H1 (cell line): ENCODE data around the gene BSG. TPM values are rescaled to one million over a fixed set of nuclear protein-coding genes. Genes with fewer than 3 reads are reported as not detected.

ENCODE experiments used
- CTCF ChIA-PET: fragments of 300-600 bp; sonication (Branson Sonifier 250); formaldehyde crosslinking; loops from one replicate; lab custom pipeline; 2021; ENCODE audit not compliant: partially characterized antibody; lab: Charles Lee
- POLR2A ChIA-PET: fragments of 300-600 bp; sonication (Branson Sonifier 250); formaldehyde crosslinking; loops from one replicate; lab custom pipeline; 2021; ENCODE audit warnings: inconsistent platforms; ENCODE audit not compliant: partially characterized antibody; lab: Charles Lee
- DNase-seq, 2 experiments: peaks; one replicate each; pipeline versions ENCODE4 v3.0.0 to v3.0.0-alpha.2; 2010 to 2022; ENCODE audit warnings: low spot score in 2 of 2, low read depth in 1 of 2, mixed read lengths in 1 of 2
- FAIRE-seq: peaks from 2 replicates; lab custom pipeline; 2011; peaks lifted over from hg19 to GRCh38; lab: Jason Lieb, UNC
- H2AFZ ChIP-seq: 2 replicates; pipeline ENCODE4 v1.8.1; 2012; ENCODE audit warnings: low read length, inconsistent platforms
- H2AK5ac ChIP-seq: 2 replicates; pipeline ENCODE4 v1.6.1; 2013; ENCODE audit warnings: low read depth, low read length
- H2BK120ac ChIP-seq: replicated peaks from 2 replicates; pipeline ENCODE3; 2013; ENCODE audit warnings: low read depth, low read length, inconsistent platforms
- H2BK12ac ChIP-seq: 2 replicates; pipeline ENCODE4 v1.6.1; 2013; ENCODE audit warnings: low read depth, low read length
- H2BK15ac ChIP-seq: 2 replicates; pipeline ENCODE4 v1.6.1; 2013; ENCODE audit warnings: low read length
- H2BK20ac ChIP-seq: 2 replicates; pipeline ENCODE4 v1.6.1; 2013; ENCODE audit warnings: low read length
- H2BK5ac ChIP-seq: 2 replicates; pipeline ENCODE4 v1.6.1; 2013; ENCODE audit warnings: low read depth, low read length
- H3K14ac ChIP-seq: 2 replicates; pipeline ENCODE4 v1.6.1; 2013; ENCODE audit warnings: inconsistent platforms; ENCODE audit not compliant: insufficient read length
- H3K18ac ChIP-seq: 2 replicates; pipeline ENCODE4 v1.6.1; 2013; ENCODE audit warnings: low read length; ENCODE audit errors: extremely low read depth
- H3K23ac ChIP-seq: 2 replicates; pipeline ENCODE4 v1.6.1; 2013; ENCODE audit warnings: inconsistent platforms; ENCODE audit not compliant: insufficient read length
- H3K23me2 ChIP-seq: 2 replicates; pipeline ENCODE4 v1.6.1; 2013; ENCODE audit warnings: low read depth, low read length
- H3K27ac ChIP-seq: 2 replicates; pipeline ENCODE4 v1.6.1; 2011; ENCODE audit warnings: low read depth, low read length, inconsistent platforms
- H3K27me3 ChIP-seq, 4 experiments: replicated peaks in 1 of 4; 1 replicate in 1 of 4; 2 replicates in 3 of 4; pipeline versions ENCODE4 v1.6.1 to v1.8.1; 2011 to 2013; ENCODE audit warnings: low read length in 3 of 4, mild to moderate bottlenecking in 3 of 4, inconsistent platforms in 2 of 4, mixed read lengths in 2 of 4, moderate library complexity in 1 of 4; ENCODE audit not compliant: control insufficient read depth in 3 of 4, insufficient read depth in 3 of 4; ENCODE audit errors: extremely low read depth in 1 of 4
- H3K36me3 ChIP-seq, 4 experiments: 2 replicates each; pipeline versions ENCODE4 v1.6.1 to v1.8.1; 2011 to 2013; ENCODE audit warnings: mild to moderate bottlenecking in 4 of 4, low read length in 3 of 4, moderate library complexity in 2 of 4, control low read depth in 1 of 4, inconsistent platforms in 1 of 4; ENCODE audit not compliant: insufficient read depth in 4 of 4, control insufficient read depth in 2 of 4
- H3K4ac ChIP-seq: replicated peaks from 2 replicates; pipeline ENCODE3; 2013; ENCODE audit warnings: low read length, low read depth, mixed read lengths, inconsistent platforms; ENCODE audit not compliant: insufficient read length
- H3K4me1 ChIP-seq, 4 experiments: replicated peaks in 1 of 4; 1 replicate in 1 of 4; 2 replicates in 3 of 4; pipeline versions ENCODE4 v1.6.1 to v1.8.1; 2011 to 2013; ENCODE audit warnings: low read length in 3 of 4, inconsistent platforms in 2 of 4, mixed read lengths in 1 of 4; ENCODE audit not compliant: insufficient read depth in 4 of 4, control insufficient read depth in 3 of 4
- H3K4me2 ChIP-seq, 2 experiments: 2 replicates each; pipeline versions ENCODE4 v1.6.1 to v1.8.1; 2011 to 2013; ENCODE audit warnings: low read depth in 2 of 2, low read length in 2 of 2, control low read depth in 1 of 2, inconsistent platforms in 1 of 2, mild to moderate bottlenecking in 1 of 2; ENCODE audit not compliant: insufficient read depth in 1 of 2
- H3K4me3 ChIP-seq, 4 experiments: fragments of 200-600, 300-600 bp in 1 of 4; sonication (generic), shearing (Covaris generic), sonication (Bioruptor Twin) in 1 of 4; 2 replicates each; pipeline versions ENCODE4 v1.5.1 to v1.8.1; 2011 to 2016; ENCODE audit warnings: low read length in 4 of 4, low read depth in 3 of 4, control low read depth in 2 of 4, inconsistent platforms in 2 of 4, mild to moderate bottlenecking in 2 of 4, mixed read lengths in 1 of 4, moderate library complexity in 1 of 4; ENCODE audit not compliant: insufficient read depth in 2 of 4; ENCODE audit errors: extremely low read depth in 1 of 4
- H3K56ac ChIP-seq: replicated peaks from 2 replicates; pipeline ENCODE3; 2013; ENCODE audit warnings: low read depth, mild to moderate bottlenecking, mixed read lengths, low read length, inconsistent platforms; ENCODE audit not compliant: insufficient read length
- H3K79me1 ChIP-seq: 2 replicates; pipeline ENCODE4 v1.6.1; 2013; ENCODE audit warnings: low read depth, low read length, control low read depth
- H3K79me2 ChIP-seq, 2 experiments: 2 replicates each; pipeline versions ENCODE4 v1.6.1 to v1.8.1; 2012 to 2013; ENCODE audit warnings: low read length in 2 of 2, mild to moderate bottlenecking in 2 of 2, inconsistent platforms in 1 of 2; ENCODE audit not compliant: insufficient read depth in 2 of 2, control insufficient read depth in 1 of 2
- H3K9ac ChIP-seq, 4 experiments: replicated peaks in 1 of 4; 1 replicate in 1 of 4; 2 replicates in 3 of 4; pipeline versions ENCODE4 v1.6.1 to v1.8.1; 2011 to 2013; ENCODE audit warnings: low read depth in 3 of 4, low read length in 3 of 4, control low read depth in 2 of 4, mild to moderate bottlenecking in 2 of 4, moderate library complexity in 2 of 4, inconsistent platforms in 1 of 4; ENCODE audit errors: extremely low read depth in 1 of 4
- H3K9me3 ChIP-seq, 2 experiments: 2 replicates each; pipeline versions ENCODE4 v1.6.1 to v1.8.1; 2012 to 2013; ENCODE audit warnings: mild to moderate bottlenecking in 2 of 2, moderate library complexity in 2 of 2, control low read depth in 1 of 2, inconsistent platforms in 1 of 2, low read depth in 1 of 2, low read length in 1 of 2, mixed read lengths in 1 of 2; ENCODE audit not compliant: insufficient read depth in 2 of 2
- H4K20me1 ChIP-seq, 2 experiments: replicated peaks in 1 of 2; 2 replicates each; pipeline versions ENCODE3 to v1.8.1; 2011 to 2013; ENCODE audit warnings: inconsistent platforms in 2 of 2, low read length in 2 of 2, mild to moderate bottlenecking in 1 of 2; ENCODE audit not compliant: insufficient read depth in 2 of 2, control insufficient read depth in 1 of 2
- H4K5ac ChIP-seq: 2 replicates; pipeline ENCODE4 v1.6.1; 2013; ENCODE audit warnings: low read length, low read depth, mixed read lengths, inconsistent platforms; ENCODE audit not compliant: insufficient read length
- H4K8ac ChIP-seq: 2 replicates; pipeline ENCODE4 v1.8.0; 2013; ENCODE audit warnings: mild to moderate bottlenecking, moderate library complexity, low read length, inconsistent platforms; ENCODE audit not compliant: insufficient read depth; ENCODE audit errors: extremely low read depth
- H4K91ac ChIP-seq: replicated peaks from 2 replicates; pipeline ENCODE3; 2013; ENCODE audit warnings: low read length, mixed read lengths, inconsistent platforms; ENCODE audit not compliant: insufficient read length
- POLR2AphosphoS5 ChIP-seq: IDR thresholded peaks from 2 replicates; pipeline ENCODE4 v1.6.1; 2011; ENCODE audit warnings: low read depth, low read length
- SIRT6 ChIP-seq: IDR thresholded peaks from one replicate; pipeline ENCODE4 v1.7.1; 2012; ENCODE audit warnings: low read length, inconsistent platforms
- WGBS, 2 experiments: shearing (Covaris generic) in 1 of 2; methylation state at CpG; one replicate each; pipeline versions ENCODE4 v1.1.6 to v1.1.7; 2013 to 2015; ENCODE audit warnings: low lambda C conversion rate in 2 of 2, mixed read lengths in 2 of 2, inconsistent platforms in 1 of 2, low coverage in 1 of 2, missing lambda C conversion rate in 1 of 2; ENCODE audit not compliant: insufficient replicate concordance in 2 of 2, insufficient coverage in 1 of 2, insufficient read length in 1 of 2; ENCODE audit errors: extremely low coverage in 1 of 2, missing lambda C conversion rate in 1 of 2; 5-methylcytosine and 5-hydroxymethylcytosine counted together
- polyA plus RNA-seq, 7 experiments: library from polyadenylated mRNA; depleted of rRNA in 3 of 7; stranded (reverse) in 5 of 7; unstranded in 2 of 7; fragments of >200 nt in 5 of 7; fragments of 200-250 nt in 2 of 7; gene quantifications; 1 replicate in 5 of 7; 2 replicates in 1 of 7; 4 replicates in 1 of 7; pipeline versions ENCODE4 v1.2.1 to v1.2.3, GENCODE V29; 2011 to 2013; ENCODE audit warnings: missing spikeins in 2 of 7, mixed read lengths in 2 of 7
- total RNA-seq: library from RNA; stranded (reverse); fragmentation: NEBNext Ultra II Directional; extraction: Animal tissue kit (Norgen Biotek cat#: 25700); gene quantifications from 2 replicates; pipeline ENCODE4 v1.2.1, GENCODE V29; 2021

Gene BSG
- total and polyA plus RNA-seq, 2 of the 8 experiments (the other 6 are each of a cell fraction or from before 2014, with no cell fraction given), result 726 to 1,055 TPM

GRCh38 chr19:580274-580835 lies 8.0 kb downstream of the BSG start:
- no peaks in the 10 kb centered on the region for H3K9me3 ChIP-seq
- no peak overlapping the region for H2BK15ac ChIP-seq
- H2AFZ ChIP-seq, result no peak overlapping the region
- no peaks in the 10 kb centered on the region for H3K27me3 ChIP-seq
- H3K14ac ChIP-seq, result no peak overlapping the region
- no peak overlapping the region for H3K56ac ChIP-seq
- no peak overlapping the region for H4K8ac ChIP-seq
- DNase-seq (no peak), FAIRE-seq (no peak)
- H3K9ac ChIP-seq, result no peak overlapping the region
- CTCF ChIA-PET, result no interaction called here
- H2BK20ac ChIP-seq, result no peak overlapping the region
- H3K79me2 ChIP-seq, result peaks cover 30 to 52% of the 10 kb centered on the region in 2 experiments
- no peak overlapping the region for H3K4me3 ChIP-seq
- no peak overlapping the region for H3K23ac ChIP-seq
- H2AK5ac ChIP-seq, result no peak overlapping the region
- H3K4me1 ChIP-seq, result peaks cover 0 to 13% (median 5%) of the 10 kb centered on the region in 4 experiments; a peak in 4 of 7 replicates
- WGBS, 2 experiments, result 91% methylated on average over 22 of the region's 22 CpGs; no CpG with 5 or more reads in 1 of the 2 experiments
- TF ChIP-seq SIRT6 (no peak), POLR2AphosphoS5 (peak; percentile 28; the same call in 1 of the 2 replicates)
- H3K4me2 ChIP-seq, result no peak overlapping the region
- no peak overlapping the region for H3K27ac ChIP-seq
- POLR2A ChIA-PET, result interaction anchor here (0.6 kb wide), 1 partner anchor 36 kb away, joined by 3 read pairs; the partner anchor contains the start of gene GZMM
- 0 out of 2 replicates have a peak, but pooled peaks cover 2% of the 10 kb centered on the region for H3K23me2 ChIP-seq
- H3K18ac ChIP-seq, result no peak overlapping the region
- no peak overlapping the region for H4K5ac ChIP-seq
- H2BK5ac ChIP-seq, result no peak overlapping the region
- no peak overlapping the region for H3K4ac ChIP-seq
- H2BK12ac ChIP-seq, result no peak overlapping the region
- H4K20me1 ChIP-seq, result peaks cover 40 to 47% of the 10 kb centered on the region in 2 experiments
- H3K79me1 ChIP-seq, result peaks cover 11% of the 10 kb centered on the region
- H2BK120ac ChIP-seq, result no peak overlapping the region
- no peak overlapping the region for H4K91ac ChIP-seq
- H3K36me3 ChIP-seq, result peaks cover 10 to 48% (median 27%) of the 10 kb centered on the region in 4 experiments; a peak in 6 of 8 replicates
